ENCODE data around the gene C17orf67.

The C17orf67 gene

GRCh38 chr17:56809820-56810179, 23.9 kb downstream of the C17orf67 start:
- in situ Hi-C loops (cut with HindIII; ENCODE audit: low sequenced_read_pairs), result no loop called here

DNA sequence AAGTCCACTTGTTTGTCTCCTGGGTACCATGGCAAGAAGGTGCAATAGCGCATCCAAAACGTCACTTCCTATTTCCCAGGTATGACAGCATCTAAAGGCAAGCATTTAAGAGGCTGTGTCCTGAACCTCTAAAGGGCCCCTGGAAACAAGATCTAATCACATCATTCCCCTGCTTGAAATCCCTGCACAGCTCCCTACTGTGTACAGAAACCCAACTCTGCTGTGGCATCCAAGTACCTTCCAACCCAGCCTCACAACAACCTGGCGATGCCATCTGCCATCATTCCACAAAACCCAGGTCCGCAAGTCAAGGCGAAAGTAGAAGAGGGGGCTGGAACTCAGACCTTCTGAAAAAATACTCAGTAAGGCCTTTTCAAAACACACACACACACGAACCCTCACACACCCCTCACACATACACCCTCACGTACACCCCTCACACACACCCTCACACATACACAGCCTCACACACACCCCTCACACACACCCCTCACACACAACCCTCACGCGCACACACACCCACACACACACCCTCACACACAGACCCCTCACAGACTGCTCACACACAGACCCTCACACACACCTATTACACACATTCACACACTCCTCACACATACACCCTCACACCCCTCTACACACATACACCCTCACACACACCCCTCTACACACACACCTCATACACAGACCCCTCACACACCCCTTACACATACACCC, 24.5 kb downstream of the C17orf67 start:
- in situ Hi-C loops (cut with HindIII; ENCODE audit: low sequenced_read_pairs), result no loop called here

GRCh38 chr17:56808503-56808902, 25.2 kb downstream of the C17orf67 start:
- in situ Hi-C loops (cut with HindIII; ENCODE audit: low sequenced_read_pairs), result no loop called here

GRCh38 chr17:56807723-56808122, 26.0 kb downstream of the C17orf67 start:
- in situ Hi-C loops (cut with HindIII; ENCODE audit: low sequenced_read_pairs), result no loop called here

- in situ Hi-C loops (cut with HindIII; ENCODE audit: low sequenced_read_pairs), result no loop called here
These were observed 26.8 kb downstream of the C17orf67 start for GRCh38 chr17:56806949-56807348.

DNA sequence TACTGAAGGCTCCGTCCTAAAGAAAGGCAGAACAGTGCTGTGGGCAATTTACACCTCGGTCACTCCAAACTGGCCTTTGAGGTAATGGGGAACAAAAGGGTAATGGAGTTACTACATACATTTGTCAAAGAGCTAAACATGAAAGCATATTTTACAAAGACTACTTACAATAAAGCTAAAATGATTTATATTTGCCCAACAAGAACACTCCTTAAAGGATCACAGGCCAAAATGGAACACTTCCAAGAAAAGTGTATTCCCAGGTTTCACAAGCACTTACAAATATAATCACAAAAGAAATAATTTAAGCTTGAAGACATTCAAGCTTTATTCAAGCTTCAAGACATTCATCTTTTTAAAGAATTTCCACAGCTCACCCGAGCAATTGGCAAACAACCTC, 29.3 kb downstream of the C17orf67 start:
- in situ Hi-C loops (cut with HindIII; ENCODE audit: low sequenced_read_pairs), result no loop called here

- in situ Hi-C loops (cut with HindIII; ENCODE audit: low sequenced_read_pairs), result no loop called here
These were observed 30.6 kb downstream of the C17orf67 start for GRCh38 chr17:56803071-56803470.

GRCh38 chr17:56801459-56802178, 32.1 kb downstream of the C17orf67 start:
- in situ Hi-C loops (cut with HindIII; ENCODE audit: low sequenced_read_pairs), result no loop called here

DNA sequence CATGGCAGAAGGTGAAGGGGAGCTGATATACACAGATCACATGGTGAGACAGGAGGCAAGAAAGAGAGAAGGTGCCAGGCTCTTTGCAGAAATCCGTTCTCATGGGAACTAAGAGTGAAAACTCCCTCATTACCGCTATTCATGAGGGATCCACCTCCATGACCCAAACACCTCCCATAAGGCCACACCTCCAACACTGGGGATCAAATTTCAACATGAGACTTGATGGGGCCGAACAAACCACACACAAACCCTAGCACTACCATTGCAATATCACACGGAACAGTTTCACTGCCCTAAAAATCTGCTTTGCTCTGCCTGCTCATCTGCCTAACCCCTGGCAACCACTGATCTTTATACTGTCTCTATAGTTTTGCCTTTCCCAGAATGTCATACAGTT, 34.8 kb downstream of the C17orf67 start:
- in situ Hi-C loops (cut with HindIII; ENCODE audit: low sequenced_read_pairs), result no loop called here

DNA sequence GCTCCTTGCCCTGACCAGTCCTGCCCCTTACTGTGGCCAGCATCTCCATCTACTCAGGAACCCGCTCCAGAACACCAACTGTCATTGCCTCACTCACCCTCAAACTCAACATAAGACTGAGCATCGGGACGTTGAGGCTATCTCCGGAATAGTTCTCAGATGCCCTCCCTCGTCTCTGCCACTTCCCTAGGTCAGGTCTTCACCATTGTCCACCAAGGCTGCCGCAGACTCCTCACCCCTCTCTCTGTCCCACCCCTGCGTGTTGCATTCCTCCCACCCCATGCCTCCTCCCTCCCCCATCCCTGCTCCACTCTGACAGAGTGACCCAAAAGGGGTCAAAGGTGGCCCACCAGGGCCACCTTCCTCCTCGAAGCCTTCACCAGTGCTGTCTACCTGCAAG, 37.2 kb downstream of the C17orf67 start:
- in situ Hi-C loops (cut with HindIII; ENCODE audit: low sequenced_read_pairs), result no loop called here

- in situ Hi-C loops (cut with HindIII; ENCODE audit: low sequenced_read_pairs), result no loop called here
These were observed 38.4 kb downstream of the C17orf67 start for GRCh38 chr17:56795221-56795865.

DNA sequence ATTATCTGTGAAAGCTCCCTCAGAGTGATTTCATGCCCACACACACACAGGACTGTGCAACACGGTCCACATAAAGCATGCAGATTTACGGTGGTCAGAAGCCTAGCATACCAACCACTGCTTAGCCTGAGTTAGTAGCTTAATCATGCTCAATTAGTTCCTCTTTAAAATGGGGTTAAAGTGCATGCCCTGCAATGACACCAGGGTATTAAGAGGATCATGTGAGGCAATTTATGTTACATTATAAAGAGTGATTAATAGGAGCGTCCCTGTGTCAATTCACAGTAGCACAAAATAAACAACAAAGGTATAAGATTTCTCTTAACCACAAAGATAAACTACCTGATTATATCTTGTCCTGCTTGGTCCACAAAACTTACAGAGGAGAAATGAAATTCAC, 39.8 kb downstream of the C17orf67 start:
- in situ Hi-C loops (cut with HindIII; ENCODE audit: low sequenced_read_pairs), result no loop called here

DNA sequence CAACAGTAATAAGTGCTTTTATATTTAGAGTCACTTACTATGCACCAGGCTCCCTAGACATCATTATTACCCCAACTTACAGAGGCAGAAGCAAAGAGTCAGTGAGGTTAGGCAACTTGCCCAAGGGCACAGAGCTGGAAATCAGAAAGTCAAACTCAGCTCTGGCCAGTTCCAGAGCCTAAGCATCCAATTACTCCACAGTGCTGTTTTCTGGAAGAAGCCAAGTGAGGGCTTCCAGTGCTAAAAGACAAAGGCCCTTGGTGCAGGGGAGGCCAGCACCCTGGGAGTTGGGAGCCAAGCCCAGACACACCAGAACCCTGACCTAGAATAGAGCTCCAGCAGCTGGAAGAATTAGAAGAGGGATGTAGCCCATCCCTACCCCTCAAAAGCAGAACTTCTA, 40.2 kb downstream of the C17orf67 start:
- in situ Hi-C loops (cut with HindIII; ENCODE audit: low sequenced_read_pairs), result no loop called here

DNA sequence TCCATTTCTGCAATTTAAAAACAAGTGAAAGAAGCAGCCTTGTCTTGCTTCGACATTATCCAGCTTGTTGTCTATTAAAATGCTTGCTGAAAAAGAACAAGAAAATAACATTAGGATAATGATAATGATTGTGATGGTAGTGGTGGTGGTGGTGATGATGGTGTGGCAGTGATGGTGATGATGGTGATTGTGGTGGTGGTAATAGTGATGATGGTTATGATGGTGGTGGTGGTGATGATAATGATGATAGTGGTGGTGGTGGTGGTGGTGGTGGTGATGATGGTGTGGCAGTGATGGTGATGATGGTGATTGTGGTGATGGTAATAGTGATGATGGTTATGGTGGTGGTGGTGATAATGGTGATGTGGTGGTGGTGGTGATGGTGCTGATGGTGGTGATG, 41.5 kb downstream of the C17orf67 start:
- in situ Hi-C loops (cut with HindIII; ENCODE audit: low sequenced_read_pairs), result no loop called here

DNA sequence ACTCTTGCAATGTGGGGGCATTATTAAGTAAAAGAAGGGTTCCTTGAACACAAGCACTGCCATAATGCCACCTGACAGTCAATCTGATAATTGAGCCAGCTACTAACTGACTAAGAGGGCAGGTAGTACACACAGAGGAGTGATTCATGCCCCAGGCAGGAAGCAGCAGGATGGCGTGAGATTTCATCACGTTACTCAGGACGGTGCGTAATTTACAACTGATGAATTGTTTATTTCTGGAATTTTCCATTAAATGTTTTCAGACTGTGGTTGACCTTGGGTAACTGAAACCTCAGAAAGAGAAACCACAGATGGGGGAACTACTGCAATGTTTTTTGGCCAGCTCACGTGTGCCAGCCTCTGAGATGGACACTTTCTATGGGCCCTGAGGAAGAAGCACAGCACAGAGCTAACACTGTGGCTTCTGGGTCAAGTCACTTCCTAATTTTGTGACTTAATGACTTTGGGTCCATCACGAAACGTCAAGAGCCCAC, 46.7 kb downstream of the C17orf67 start:
- in situ Hi-C loops (cut with HindIII; ENCODE audit: low sequenced_read_pairs), result loop anchor here (5.0 kb wide), 1 partner anchor 70 kb away; no protein-coding TSS in a partner anchor

DNA sequence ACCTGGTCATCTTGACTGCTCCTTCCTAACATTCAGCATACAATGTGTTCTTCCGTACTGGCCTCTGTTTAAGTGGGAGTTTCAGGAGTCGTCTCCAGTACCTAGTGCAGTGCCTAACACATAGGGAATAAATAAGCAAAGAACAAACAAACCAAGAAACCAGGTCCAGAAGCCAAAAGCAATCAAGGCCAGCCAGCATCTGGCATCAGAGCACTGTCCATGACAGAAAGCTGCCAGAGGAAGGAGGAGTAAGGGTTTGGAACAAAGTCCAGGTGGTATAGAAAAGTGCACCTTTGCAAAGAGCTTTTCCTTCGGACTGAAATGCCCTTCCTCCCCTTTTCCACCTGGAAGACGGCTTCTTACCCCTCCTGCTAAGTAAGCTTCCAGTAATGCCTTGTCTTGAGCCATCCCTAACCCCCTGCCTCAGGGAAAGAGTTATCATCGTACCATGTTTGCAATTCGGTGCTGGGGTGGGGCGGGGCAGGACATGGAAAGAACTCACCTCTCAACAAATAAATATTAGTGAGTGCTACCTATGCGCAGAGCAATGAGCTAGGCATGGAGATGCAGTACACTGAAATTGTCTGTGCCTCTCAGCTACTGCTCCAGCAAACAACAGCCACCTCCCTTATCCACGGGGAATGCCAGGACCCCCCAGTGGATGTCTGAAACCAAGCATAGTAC, 47.6 kb downstream of the C17orf67 start:
- in situ Hi-C loops (cut with HindIII; ENCODE audit: low sequenced_read_pairs), result loop anchor here (5.0 kb wide), 1 partner anchor 71 kb away; no protein-coding TSS in a partner anchor

DNA sequence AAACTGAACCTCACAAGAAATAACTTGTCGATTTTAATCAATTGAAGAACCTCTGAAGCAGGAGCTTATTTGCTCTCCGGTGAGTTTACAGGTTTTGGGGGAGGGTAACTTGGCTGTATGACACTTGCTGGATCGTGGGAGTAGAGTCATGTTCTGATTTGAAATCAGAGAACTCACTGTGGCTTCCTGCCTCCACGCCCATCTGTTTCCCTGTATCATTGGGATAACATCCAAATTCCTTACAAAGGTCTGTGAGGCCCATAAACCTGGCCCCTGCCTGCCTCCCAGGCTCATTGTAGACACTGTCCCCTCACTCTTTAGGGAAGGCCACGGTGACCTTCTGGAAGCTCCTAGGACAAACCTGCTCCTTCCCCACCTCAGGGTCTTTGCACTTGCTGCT, 48.3 kb downstream of the C17orf67 start:
- in situ Hi-C loops (cut with HindIII; ENCODE audit: low sequenced_read_pairs), result loop anchor here (5.0 kb wide), 1 partner anchor 72 kb away; no protein-coding TSS in a partner anchor

GRCh38 chr17:56782338-56782737, 51.4 kb downstream of the C17orf67 start:
- in situ Hi-C loops (cut with HindIII; ENCODE audit: low sequenced_read_pairs), result loop anchor here (5.0 kb wide), 1 partner anchor 65 kb away; no protein-coding TSS in a partner anchor

- in situ Hi-C loops (cut with HindIII; ENCODE audit: low sequenced_read_pairs), result loop anchor here (5.0 kb wide), 1 partner anchor 65 kb away; no protein-coding TSS in a partner anchor
These were observed 51.8 kb downstream of the C17orf67 start for GRCh38 chr17:56781906-56782305.

DNA sequence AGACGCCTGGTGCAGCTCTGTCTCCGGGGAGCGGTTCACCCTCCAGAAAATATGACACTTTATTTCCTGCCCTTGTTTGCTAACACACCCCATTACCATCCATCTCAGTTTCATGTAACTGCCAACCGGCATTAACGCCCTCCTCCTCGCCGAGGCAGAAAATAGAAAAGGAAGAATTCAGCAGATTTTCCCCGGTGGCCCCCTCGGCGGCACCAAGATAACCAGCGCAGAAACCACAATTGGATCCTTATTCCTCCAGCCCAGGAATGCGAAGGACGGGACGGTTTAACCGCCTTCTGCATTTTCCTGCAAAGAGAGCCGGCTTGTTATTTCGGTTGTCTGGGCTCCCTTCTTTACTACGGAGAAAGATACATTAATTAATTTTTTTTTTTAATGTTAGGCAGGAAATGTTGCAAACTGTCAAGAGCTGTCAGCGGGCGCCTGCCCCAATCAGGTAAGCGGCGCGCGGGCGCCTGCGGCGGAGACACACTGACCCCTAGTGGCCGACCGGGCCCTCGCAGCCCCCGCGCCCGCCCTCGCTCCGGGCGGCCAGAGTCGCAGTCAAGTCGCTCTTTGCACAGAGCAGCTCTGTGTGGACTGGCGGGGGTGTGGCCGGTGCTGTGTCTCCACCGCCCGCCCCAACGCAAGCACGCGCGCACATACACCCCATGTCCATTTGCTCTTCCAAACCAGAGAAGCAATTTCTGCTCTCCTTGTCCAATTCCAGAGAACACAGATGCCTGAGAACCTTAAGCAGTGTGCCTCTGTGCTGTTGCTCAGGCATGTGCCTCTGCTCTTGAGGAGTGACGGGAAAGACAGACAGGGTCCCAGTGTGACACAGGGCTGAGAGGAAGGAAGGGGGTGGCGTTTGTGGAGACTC, 53.6 kb downstream of the C17orf67 start:
- in situ Hi-C loops (cut with HindIII; ENCODE audit: low sequenced_read_pairs), result loop anchor here (5.0 kb wide), 1 partner anchor 63 kb away; no protein-coding TSS in a partner anchor
